Memory B cell (primary cell): Measurements from ENCODE around the gene IFNL2.
"Not testable (repeated sequence)": the region's sequence is repeated elsewhere in the genome, so short reads cannot be mapped to it uniquely, and the experiment has no call there.

ENCODE experiments used
- ATAC-seq: fragments of 150-1000 bp; cut with Tn5 transposase; 2 replicates; pipeline ENCODE4 v1.10.0; 2021; ENCODE audit warnings: low read depth, mild to moderate bottlenecking, moderate library complexity
- DNase-seq, 2 donors: peaks; one replicate each; pipeline ENCODE4 v3.0.0; 2022; ENCODE audit warnings: low spot score in 2 of 2
- H3K27ac Mint-ChIP-seq: one replicate; pipeline ENCODE4 v1.8.0; 2022; ENCODE audit warnings: mild to moderate bottlenecking, moderate library complexity, mixed read lengths
- H3K27me3 Mint-ChIP-seq: one replicate; pipeline ENCODE4 v1.8.0; 2022; ENCODE audit warnings: mixed read lengths
- H3K36me3 Mint-ChIP-seq: one replicate; pipeline ENCODE4 v1.8.0; 2022; ENCODE audit warnings: mild to moderate bottlenecking, mixed read lengths
- H3K4me1 Mint-ChIP-seq: one replicate; pipeline ENCODE4 v1.8.0; 2022; ENCODE audit warnings: mixed read lengths
- H3K4me3 Mint-ChIP-seq: one replicate; pipeline ENCODE4 v1.8.0; 2022; ENCODE audit warnings: mild to moderate bottlenecking, moderate library complexity, mixed read lengths
- H3K9me3 Mint-ChIP-seq: one replicate; pipeline ENCODE4 v1.8.0; 2022; ENCODE audit warnings: mixed read lengths

The IFNL2 gene

DNA sequence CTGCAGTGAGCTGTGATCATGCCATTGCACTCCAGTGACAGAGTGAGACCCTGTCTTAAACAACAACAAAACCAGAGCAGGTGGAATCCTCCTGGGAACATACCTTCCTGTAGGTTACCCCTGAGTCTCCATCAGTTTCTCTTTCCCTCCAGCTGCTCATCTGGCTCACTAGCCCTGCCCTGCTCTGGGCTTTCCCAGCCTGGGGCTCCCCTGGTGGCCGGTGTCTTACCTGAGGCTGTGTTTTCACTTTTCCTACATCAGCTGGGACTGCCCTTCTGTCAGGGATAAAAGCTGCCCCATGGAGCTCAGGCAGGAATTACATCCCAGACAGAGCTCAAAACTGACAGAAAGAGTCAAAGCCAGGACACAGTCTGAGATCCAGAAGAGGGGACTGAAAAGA lies at the start of gene IFNL2:
Gene IFNL2, plus strand, starts transcription at position 312 of the 400 bp plus-strand sequence. CDS start 173 bp downstream, outside the sequence.
- not testable (repeated sequence) for H3K36me3 Mint-ChIP-seq, DNase-seq, H3K9me3 Mint-ChIP-seq, H3K4me1 Mint-ChIP-seq, H3K27ac Mint-ChIP-seq, H3K4me3 Mint-ChIP-seq
- H3K27me3 Mint-ChIP-seq: peaks cover 24% of the 10 kb centered on the region
- ATAC-seq: peak; percentile 46

DNA sequence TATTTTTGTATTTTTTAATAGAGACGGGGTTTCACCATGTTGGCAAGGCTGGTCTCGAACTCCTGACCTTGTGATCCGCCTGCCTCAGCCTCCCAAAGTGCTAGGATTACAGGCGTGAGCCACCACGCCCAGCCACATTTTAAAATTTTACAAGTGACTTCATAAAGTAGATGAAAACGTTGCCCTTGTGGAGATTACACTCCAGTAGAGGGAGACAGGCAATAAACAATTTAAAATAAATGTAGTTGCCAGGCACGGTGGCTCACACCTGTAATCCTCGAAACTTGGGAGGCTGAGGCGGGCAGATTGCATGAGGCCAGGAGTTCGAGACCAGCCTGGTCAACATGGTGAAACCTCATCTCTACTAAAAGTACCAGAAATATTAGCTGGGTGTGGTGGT lies 49.1 kb upstream of the IFNL2 start:
- peaks cover 22% of the 10 kb centered on the region for H3K27me3 Mint-ChIP-seq
- H3K4me3 Mint-ChIP-seq, ATAC-seq, H3K36me3 Mint-ChIP-seq, H3K27ac Mint-ChIP-seq, H3K9me3 Mint-ChIP-seq, H3K4me1 Mint-ChIP-seq, DNase-seq: not testable (repeated sequence)

- DNase-seq: no peak
- Mint-ChIP-seq H3K4me1 (peaks cover 4% of the 10 kb centered on the region), H3K27ac (no peak overlapping the region), H3K4me3 (no peak overlapping the region), H3K9me3 (no peaks in the 10 kb centered on the region), H3K27me3 (peaks cover 19% of the 10 kb centered on the region), H3K36me3 (peaks cover 3% of the 10 kb centered on the region)
- no peak for ATAC-seq
Measured at GRCh38 chr19:39223703-39224279, 44.4 kb upstream of the IFNL2 start.

GRCh38 chr19:39224910-39225309 lies 43.3 kb upstream of the IFNL2 start:
- H3K4me1 Mint-ChIP-seq: peaks cover 4% of the 10 kb centered on the region
- no peak for DNase-seq
- H3K27me3 Mint-ChIP-seq: peaks cover 17% of the 10 kb centered on the region
- H3K36me3 Mint-ChIP-seq: peaks cover 3% of the 10 kb centered on the region
- no peak overlapping the region for H3K4me3 Mint-ChIP-seq
- H3K27ac Mint-ChIP-seq: peak overlapping the region; percentile 8
- H3K9me3 Mint-ChIP-seq: no peaks in the 10 kb centered on the region
- ATAC-seq: no peak

DNA sequence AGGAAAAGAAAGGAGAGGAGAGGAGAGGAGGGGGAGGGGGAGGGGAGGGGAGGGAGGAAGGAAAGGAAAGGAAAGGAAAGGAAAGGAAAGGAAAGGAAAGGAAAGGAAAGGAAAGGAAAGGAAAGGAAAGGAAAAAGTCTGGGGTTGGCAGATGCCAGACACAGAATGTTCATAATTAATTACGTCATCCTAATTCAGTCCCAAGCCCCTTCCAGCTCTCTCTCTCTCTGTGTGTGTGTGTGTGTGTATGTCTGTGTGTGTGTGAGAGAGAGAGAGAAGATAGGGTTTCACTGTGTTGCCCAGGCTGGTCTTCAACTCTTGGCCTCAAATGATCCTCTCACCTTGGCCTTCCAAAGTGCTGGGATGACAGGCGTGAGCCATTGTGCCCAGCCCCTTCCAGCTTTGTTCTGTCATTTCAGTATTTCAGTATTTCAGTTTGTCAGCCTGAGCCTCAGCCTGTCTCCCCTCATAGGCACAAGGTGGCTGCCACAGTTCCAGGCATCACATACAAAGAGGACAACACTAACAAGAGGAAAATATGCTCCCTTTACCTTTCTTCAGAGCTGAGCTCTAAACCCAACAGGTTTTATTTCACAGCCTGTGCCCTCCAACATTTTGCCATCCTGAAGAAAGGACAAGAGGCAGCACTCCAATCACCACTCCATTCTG lies 38.0 kb upstream of the IFNL2 start:
- H3K36me3 Mint-ChIP-seq: no peaks in the 10 kb centered on the region
- H3K27ac Mint-ChIP-seq: no peak overlapping the region
- H3K4me1 Mint-ChIP-seq: no peaks in the 10 kb centered on the region
- H3K9me3 Mint-ChIP-seq: no peaks in the 10 kb centered on the region
- H3K4me3 Mint-ChIP-seq: no peak overlapping the region
- H3K27me3 Mint-ChIP-seq: peaks cover 8% of the 10 kb centered on the region
- DNase-seq: no peak
- ATAC-seq: no peak

DNA sequence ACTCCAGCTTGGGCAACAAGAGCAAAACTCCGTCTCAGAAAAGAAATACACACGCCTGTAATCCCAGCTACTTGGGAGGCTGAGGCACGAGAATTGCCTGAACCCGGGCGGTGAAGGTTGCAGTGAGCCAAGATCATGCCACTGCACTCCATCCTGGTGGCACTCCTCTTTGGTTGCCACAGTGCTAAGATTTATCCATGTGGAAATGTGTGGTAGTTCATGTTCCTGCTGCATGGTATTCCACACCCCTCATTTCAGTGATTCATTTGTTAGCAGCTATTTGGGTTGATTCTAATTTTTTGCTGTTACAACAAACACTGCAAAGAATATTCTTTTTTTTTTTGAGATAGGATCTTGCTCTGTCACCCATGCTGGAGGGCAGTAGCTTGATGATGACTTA lies 35.5 kb upstream of the IFNL2 start:
- Mint-ChIP-seq H3K4me3 (no peak overlapping the region), H3K9me3 (no peaks in the 10 kb centered on the region), H3K36me3 (no peaks in the 10 kb centered on the region), H3K27ac (no peak overlapping the region), H3K27me3 (peaks cover 9% of the 10 kb centered on the region), H3K4me1 (peaks cover 10% of the 10 kb centered on the region)
- DNase-seq (no peak), ATAC-seq (no peak)

- Mint-ChIP-seq H3K4me3 (peak overlapping the region; percentile 62), H3K4me1 (peaks cover 17% of the 10 kb centered on the region)
- ATAC-seq: no peak
Measured at GRCh38 chr19:39236527-39236926, 31.7 kb upstream of the IFNL2 start.

DNA sequence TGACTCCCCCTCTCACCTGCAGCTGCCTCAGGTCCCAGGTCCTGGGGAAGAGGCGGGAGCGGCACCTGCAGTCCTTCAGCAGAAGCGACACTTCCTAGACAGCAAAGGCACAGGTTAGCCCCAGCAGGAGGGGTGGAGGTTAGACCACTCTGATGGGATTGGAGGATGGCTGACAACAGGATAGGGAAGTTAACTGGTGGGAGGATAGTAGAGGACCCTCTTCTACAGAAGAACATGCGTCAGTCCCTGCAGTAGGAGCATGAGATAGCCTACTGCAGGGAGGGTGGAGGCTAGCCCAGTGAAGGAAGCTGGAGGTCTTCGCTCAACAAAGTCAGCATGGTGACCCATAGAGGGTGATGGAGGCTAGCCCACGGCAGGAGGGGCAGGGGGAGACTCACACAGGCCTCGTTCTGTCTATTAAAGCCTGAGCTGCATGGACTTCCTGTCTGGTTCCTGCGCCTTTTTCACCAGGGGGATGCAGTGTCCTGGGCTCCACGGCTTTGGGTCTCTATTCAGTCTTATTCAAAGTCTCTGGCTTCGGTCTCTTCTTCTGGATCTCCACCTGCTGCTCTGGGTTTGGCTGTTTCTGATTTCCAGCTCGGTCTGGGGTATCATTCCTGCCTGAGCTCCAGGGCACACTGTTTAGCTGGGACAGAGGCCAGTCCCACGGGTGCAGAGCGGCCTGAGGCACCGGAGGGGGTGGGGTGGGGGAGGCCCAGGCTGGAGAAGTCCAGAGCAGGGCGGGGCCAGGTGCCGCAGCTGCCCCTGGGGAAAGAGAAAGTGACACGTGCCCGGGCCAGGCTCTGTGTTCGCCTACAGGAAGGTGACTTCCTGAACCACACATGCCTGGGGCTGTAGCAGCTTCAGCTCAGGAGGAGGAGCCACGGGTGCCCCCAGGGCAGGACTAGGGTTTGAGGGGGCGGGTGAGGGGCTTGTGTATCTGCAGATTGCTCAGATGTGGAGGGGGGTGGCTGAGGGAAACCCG lies 30.7 kb upstream of the IFNL2 start:
- H3K4me3 Mint-ChIP-seq: peak overlapping the region; percentile 60
- H3K36me3 Mint-ChIP-seq: no peaks in the 10 kb centered on the region
- ATAC-seq (peak; percentile 93), DNase-seq (peak in 1 of 2 donors; percentile 13)
- H3K9me3 Mint-ChIP-seq: no peaks in the 10 kb centered on the region
- no peak overlapping the region for H3K27ac Mint-ChIP-seq
- peaks cover 4% of the 10 kb centered on the region for H3K27me3 Mint-ChIP-seq
- H3K4me1 Mint-ChIP-seq: peaks cover 17% of the 10 kb centered on the region

More at GRCh38 chr19:39236527-39236926, 31.7 kb upstream of the IFNL2 start:
- DNase-seq: no peak
- H3K27ac Mint-ChIP-seq: no peak overlapping the region
- H3K36me3 Mint-ChIP-seq: no peaks in the 10 kb centered on the region
- peaks cover 8% of the 10 kb centered on the region for H3K27me3 Mint-ChIP-seq
- H3K9me3 Mint-ChIP-seq: no peaks in the 10 kb centered on the region

GRCh38 chr19:39238209-39238608 lies 30.0 kb upstream of the IFNL2 start:
- no peaks in the 10 kb centered on the region for H3K36me3 Mint-ChIP-seq
- H3K27me3 Mint-ChIP-seq: peaks cover 4% of the 10 kb centered on the region
- ATAC-seq (no peak), DNase-seq (no peak)
- H3K4me1 Mint-ChIP-seq: peaks cover 17% of the 10 kb centered on the region
- no peaks in the 10 kb centered on the region for H3K9me3 Mint-ChIP-seq
- peak overlapping the region; percentile 60 for H3K4me3 Mint-ChIP-seq
- H3K27ac Mint-ChIP-seq: no peak overlapping the region

GRCh38 chr19:39238944-39239343 lies 29.3 kb upstream of the IFNL2 start:
- Mint-ChIP-seq H3K27ac (no peak overlapping the region), H3K4me3 (no peak overlapping the region), H3K36me3 (no peaks in the 10 kb centered on the region), H3K9me3 (no peaks in the 10 kb centered on the region), H3K27me3 (peaks cover 5% of the 10 kb centered on the region), H3K4me1 (peaks cover 17% of the 10 kb centered on the region)
- no peak for DNase-seq
- ATAC-seq: no peak

DNA sequence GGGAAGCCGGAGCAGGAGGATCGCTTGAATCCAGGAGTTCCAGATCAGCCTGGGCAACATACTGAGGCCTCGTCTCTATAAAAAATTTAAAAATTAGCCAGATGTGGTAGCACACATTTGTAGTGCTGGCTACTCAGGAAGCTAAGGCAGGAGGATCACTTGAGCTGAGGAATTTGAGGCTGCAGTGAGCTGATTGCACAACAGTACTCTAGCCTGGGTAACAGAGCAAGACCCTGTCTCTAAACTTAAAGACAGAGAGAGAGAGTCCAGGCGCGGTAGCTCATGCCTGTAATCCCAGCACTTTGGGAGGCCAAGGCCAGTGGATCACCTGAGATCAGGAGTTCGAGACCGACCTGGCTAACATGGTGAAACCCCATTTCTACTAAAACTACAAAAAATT lies 27.8 kb upstream of the IFNL2 start:
- ATAC-seq: no peak
- peaks cover 17% of the 10 kb centered on the region for H3K4me1 Mint-ChIP-seq
- peaks cover 6% of the 10 kb centered on the region for H3K27me3 Mint-ChIP-seq
- DNase-seq: no peak
- no peaks in the 10 kb centered on the region for H3K9me3 Mint-ChIP-seq
- H3K4me3 Mint-ChIP-seq: no peak overlapping the region
- no peak overlapping the region for H3K27ac Mint-ChIP-seq
- no peaks in the 10 kb centered on the region for H3K36me3 Mint-ChIP-seq

DNA sequence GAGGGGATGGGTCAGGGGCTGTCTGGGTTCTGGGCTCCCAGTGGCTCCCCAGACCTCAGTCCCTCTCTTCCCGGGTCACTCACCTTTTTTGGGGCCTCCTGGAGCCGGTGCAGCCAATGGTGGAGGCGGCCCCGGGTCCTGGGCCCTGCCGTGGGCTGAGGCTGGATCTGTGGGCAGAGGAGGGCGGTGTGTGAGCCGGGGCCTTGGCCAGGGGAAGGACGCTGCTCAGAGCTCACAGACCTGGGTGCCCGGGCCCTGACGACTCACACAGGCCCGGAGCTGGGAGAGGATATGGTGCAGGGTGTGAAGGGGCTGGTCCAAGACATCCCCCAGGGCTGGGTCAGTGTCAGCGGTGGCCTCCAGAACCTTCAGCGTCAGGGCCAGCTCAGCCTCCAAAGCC lies 24.5 kb upstream of the IFNL2 start:
- ATAC-seq, H3K4me1 Mint-ChIP-seq, H3K9me3 Mint-ChIP-seq, H3K27me3 Mint-ChIP-seq, H3K4me3 Mint-ChIP-seq, DNase-seq, H3K27ac Mint-ChIP-seq, H3K36me3 Mint-ChIP-seq: not testable (repeated sequence)

DNA sequence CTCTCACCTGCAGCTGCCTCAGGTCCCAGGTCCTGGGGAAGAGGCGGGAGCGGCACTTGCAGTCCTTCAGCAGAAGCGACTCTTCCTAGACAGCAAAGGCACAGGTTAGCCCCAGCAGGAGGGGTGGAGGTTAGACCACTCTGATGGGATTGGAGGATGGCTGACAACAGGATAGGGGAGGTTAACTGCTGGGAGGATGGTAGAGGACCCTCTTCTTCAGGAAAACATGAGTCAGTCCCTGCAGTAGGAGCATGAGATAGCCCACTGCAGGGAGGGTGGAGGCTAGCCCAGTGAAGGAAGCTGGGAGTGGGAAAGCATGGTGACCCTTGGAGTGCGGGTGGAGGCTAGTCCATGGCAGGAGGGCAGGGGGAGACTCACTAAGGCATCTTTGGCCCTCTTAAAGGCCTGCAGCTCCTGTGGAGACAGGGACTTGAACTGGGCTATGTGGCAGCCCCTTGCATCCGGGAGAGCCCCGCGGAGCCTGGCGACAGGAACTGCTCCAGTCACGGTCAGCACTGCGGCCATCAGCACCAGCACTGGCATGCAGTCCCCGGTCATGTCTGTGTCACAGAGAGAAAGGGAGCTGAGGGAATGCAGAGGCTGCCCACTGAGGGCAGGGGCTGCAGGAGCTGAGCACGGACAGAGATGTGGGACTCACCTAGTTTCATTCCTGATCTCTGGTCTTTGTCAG lies 23.6 kb upstream of the IFNL2 start, which contains the start of gene IFNL3:
Gene IFNL3, minus strand, starts transcription at position 597 of the 691 bp plus-strand sequence. Its CDS starts 39 bp downstream, at position 558.
- not testable (repeated sequence) for H3K36me3 Mint-ChIP-seq, H3K4me3 Mint-ChIP-seq, H3K27me3 Mint-ChIP-seq, H3K9me3 Mint-ChIP-seq, DNase-seq, H3K27ac Mint-ChIP-seq, H3K4me1 Mint-ChIP-seq, ATAC-seq
